Activated naive CD8-positive, alpha-beta T cell (primary cell): ENCODE results near the gene RREB1.
A peak's percentile ranks its signal among the peaks of the same experiment; 100 is the strongest.

Experiments
- H3K27ac Mint-ChIP-seq: one replicate; pipeline ENCODE4 v1.8.0; 2021; ENCODE audit warnings: mixed read lengths
- H3K27me3 Mint-ChIP-seq: one replicate; pipeline ENCODE4 v1.8.0; 2021; ENCODE audit warnings: mixed read lengths
- H3K36me3 Mint-ChIP-seq: one replicate; pipeline ENCODE4 v1.8.0; 2021; ENCODE audit warnings: mixed read lengths
- H3K4me1 Mint-ChIP-seq: one replicate; pipeline ENCODE4 v1.8.0; 2021; ENCODE audit warnings: low read depth, mixed read lengths
- H3K4me3 Mint-ChIP-seq: one replicate; pipeline ENCODE4 v1.8.0; 2021; ENCODE audit warnings: mild to moderate bottlenecking, mixed read lengths
- H3K9me3 Mint-ChIP-seq: one replicate; pipeline ENCODE4 v1.8.0; 2021; ENCODE audit warnings: low read depth, mixed read lengths

The RREB1 gene

GRCh38 chr6:7127680-7128079 is 19.9 kb downstream of the RREB1 start:
- peak overlapping the region; percentile 88 for H3K27ac Mint-ChIP-seq
- no peaks in the 10 kb centered on the region for H3K27me3 Mint-ChIP-seq
- H3K4me1 Mint-ChIP-seq: peaks cover 84% of the 10 kb centered on the region
- peak overlapping the region; percentile 20 for H3K4me3 Mint-ChIP-seq
- H3K36me3 Mint-ChIP-seq: peaks cover 10% of the 10 kb centered on the region
- no peaks in the 10 kb centered on the region for H3K9me3 Mint-ChIP-seq

- H3K36me3 Mint-ChIP-seq: peaks cover 6% of the 10 kb centered on the region
- peaks cover 90% of the 10 kb centered on the region for H3K4me1 Mint-ChIP-seq
- H3K9me3 Mint-ChIP-seq: no peaks in the 10 kb centered on the region
- H3K4me3 Mint-ChIP-seq: peak overlapping the region; percentile 62
- peak overlapping the region; percentile 88 for H3K27ac Mint-ChIP-seq
- H3K27me3 Mint-ChIP-seq: no peaks in the 10 kb centered on the region
Measured at GRCh38 chr6:7129360-7129759, 21.6 kb downstream of the RREB1 start.

GRCh38 chr6:7129784-7130569 is 22.2 kb downstream of the RREB1 start:
- Mint-ChIP-seq H3K27me3 (no peaks in the 10 kb centered on the region), H3K27ac (peak overlapping the region; percentile 88), H3K4me3 (peak overlapping the region; percentile 62), H3K36me3 (peaks cover 6% of the 10 kb centered on the region), H3K4me1 (peaks cover 90% of the 10 kb centered on the region), H3K9me3 (no peaks in the 10 kb centered on the region)

- H3K4me1 Mint-ChIP-seq: peaks cover 93% of the 10 kb centered on the region
- H3K27ac Mint-ChIP-seq: peak overlapping the region; percentile 46
- H3K36me3 Mint-ChIP-seq: peaks cover 6% of the 10 kb centered on the region
- H3K4me3 Mint-ChIP-seq: no peak overlapping the region
- H3K27me3 Mint-ChIP-seq: no peaks in the 10 kb centered on the region
- H3K9me3 Mint-ChIP-seq: no peaks in the 10 kb centered on the region
Measured at GRCh38 chr6:7131390-7131789, 23.6 kb downstream of the RREB1 start.

- H3K27ac Mint-ChIP-seq: peak overlapping the region; percentile 42
- H3K27me3 Mint-ChIP-seq: no peaks in the 10 kb centered on the region
- no peaks in the 10 kb centered on the region for H3K9me3 Mint-ChIP-seq
- peaks cover 93% of the 10 kb centered on the region for H3K4me1 Mint-ChIP-seq
- peaks cover 6% of the 10 kb centered on the region for H3K36me3 Mint-ChIP-seq
- no peak overlapping the region for H3K4me3 Mint-ChIP-seq
Measured at GRCh38 chr6:7132398-7133035, 24.8 kb downstream of the RREB1 start.

- Mint-ChIP-seq H3K9me3 (no peaks in the 10 kb centered on the region), H3K36me3 (no peaks in the 10 kb centered on the region), H3K27ac (peak overlapping the region; percentile 41), H3K4me1 (peaks cover 91% of the 10 kb centered on the region), H3K27me3 (no peaks in the 10 kb centered on the region), H3K4me3 (no peak overlapping the region)
Measured at GRCh38 chr6:7134999-7135745, 27.4 kb downstream of the RREB1 start.

- H3K4me1 Mint-ChIP-seq: peaks cover 91% of the 10 kb centered on the region
Measured at GRCh38 chr6:7135755-7136154, 28.0 kb downstream of the RREB1 start.

GRCh38 chr6:7136859-7137334 is 29.1 kb downstream of the RREB1 start:
- H3K27ac Mint-ChIP-seq: peak overlapping the region; percentile 98
- peak overlapping the region; percentile 88 for H3K4me3 Mint-ChIP-seq
- peaks cover 85% of the 10 kb centered on the region for H3K4me1 Mint-ChIP-seq
- H3K36me3 Mint-ChIP-seq: no peaks in the 10 kb centered on the region
- H3K27me3 Mint-ChIP-seq: no peaks in the 10 kb centered on the region
- H3K9me3 Mint-ChIP-seq: no peaks in the 10 kb centered on the region

More at GRCh38 chr6:7135755-7136154, 28.0 kb downstream of the RREB1 start:
- no peaks in the 10 kb centered on the region for H3K9me3 Mint-ChIP-seq
- no peaks in the 10 kb centered on the region for H3K27me3 Mint-ChIP-seq
- peak overlapping the region; percentile 41 for H3K27ac Mint-ChIP-seq
- H3K36me3 Mint-ChIP-seq: no peaks in the 10 kb centered on the region
- no peak overlapping the region for H3K4me3 Mint-ChIP-seq

GRCh38 chr6:7137335-7138045 is 29.7 kb downstream of the RREB1 start:
- no peaks in the 10 kb centered on the region for H3K27me3 Mint-ChIP-seq
- peak overlapping the region; percentile 88 for H3K4me3 Mint-ChIP-seq
- no peaks in the 10 kb centered on the region for H3K36me3 Mint-ChIP-seq
- H3K27ac Mint-ChIP-seq: peak overlapping the region; percentile 98
- H3K9me3 Mint-ChIP-seq: no peaks in the 10 kb centered on the region
- H3K4me1 Mint-ChIP-seq: peaks cover 79% of the 10 kb centered on the region

- no peaks in the 10 kb centered on the region for H3K9me3 Mint-ChIP-seq
- H3K36me3 Mint-ChIP-seq: no peaks in the 10 kb centered on the region
- H3K4me1 Mint-ChIP-seq: peaks cover 77% of the 10 kb centered on the region
- H3K27me3 Mint-ChIP-seq: no peaks in the 10 kb centered on the region
- peak overlapping the region; percentile 88 for H3K4me3 Mint-ChIP-seq
- H3K27ac Mint-ChIP-seq: peak overlapping the region; percentile 98
Measured at GRCh38 chr6:7138046-7138531, 30.3 kb downstream of the RREB1 start.

GRCh38 chr6:7138921-7139358 is 31.2 kb downstream of the RREB1 start:
- Mint-ChIP-seq H3K9me3 (no peaks in the 10 kb centered on the region), H3K36me3 (no peaks in the 10 kb centered on the region), H3K27ac (peak overlapping the region; percentile 98), H3K4me1 (peaks cover 75% of the 10 kb centered on the region), H3K4me3 (peak overlapping the region; percentile 89), H3K27me3 (no peaks in the 10 kb centered on the region)

- H3K27me3 Mint-ChIP-seq: no peaks in the 10 kb centered on the region
- no peaks in the 10 kb centered on the region for H3K36me3 Mint-ChIP-seq
- H3K9me3 Mint-ChIP-seq: no peaks in the 10 kb centered on the region
- peaks cover 73% of the 10 kb centered on the region for H3K4me1 Mint-ChIP-seq
- H3K4me3 Mint-ChIP-seq: peak overlapping the region; percentile 89
- peak overlapping the region; percentile 94 for H3K27ac Mint-ChIP-seq
Measured at GRCh38 chr6:7139835-7140470, 32.2 kb downstream of the RREB1 start.

GRCh38 chr6:7140631-7141378 is 33.0 kb downstream of the RREB1 start:
- H3K27me3 Mint-ChIP-seq: no peaks in the 10 kb centered on the region
- peak overlapping the region; percentile 89 for H3K4me3 Mint-ChIP-seq
- H3K36me3 Mint-ChIP-seq: no peaks in the 10 kb centered on the region
- no peaks in the 10 kb centered on the region for H3K9me3 Mint-ChIP-seq
- peaks cover 73% of the 10 kb centered on the region for H3K4me1 Mint-ChIP-seq
- peak overlapping the region; percentile 94 for H3K27ac Mint-ChIP-seq
